ENCODE results near the gene RERE.

Gene RERE

GRCh38 chr1:8358897-8359616 is 458.4 kb downstream of the RERE start:
- no peak for TF ChIP-seq EZH2 (IDR thresholded peaks at IDR 0.05)
- no peak for TF ChIP-seq POLR2AphosphoS5 (IDR thresholded peaks at IDR 0.05; ENCODE audit: borderline replicate concordance, low read depth, low read length)
- no peak for TF ChIP-seq FOXP2 (optimal IDR thresholded peaks at IDR 0.05; ENCODE audit: control extremely low read depth, extremely low read length, insufficient read depth)
- Histone ChIP-seq H3K4me3 (no peak overlapping the region), H3K9ac (ENCODE audit: insufficient read length) (no peak overlapping the region), H3K36me3 (ENCODE audit: insufficient read depth, low read length) (peaks cover 68% of the 10 kb centered on the region), H3K27ac (no peak overlapping the region), H3K9me3 (ENCODE audit: low read depth, low read length) (no peaks in the 10 kb centered on the region)
- no peak for DNase-seq (ENCODE audit: low read depth, low spot score)

GRCh38 chr1:8358241-8358896 is 459.1 kb downstream of the RERE start:
- Histone ChIP-seq H3K4me3 (no peak overlapping the region), H3K27ac (no peak overlapping the region), H3K36me3 (ENCODE audit: insufficient read depth, low read length) (peaks cover 75% of the 10 kb centered on the region), H3K9me3 (ENCODE audit: low read depth, low read length) (no peaks in the 10 kb centered on the region), H3K9ac (ENCODE audit: insufficient read length) (no peak overlapping the region)
- no peak for TF ChIP-seq FOXP2 (optimal IDR thresholded peaks at IDR 0.05; ENCODE audit: control extremely low read depth, extremely low read length, insufficient read depth)
- TF ChIP-seq EZH2 (IDR thresholded peaks at IDR 0.05), result no peak
- no peak for TF ChIP-seq POLR2AphosphoS5 (IDR thresholded peaks at IDR 0.05; ENCODE audit: borderline replicate concordance, low read depth, low read length)
- no peak for DNase-seq (ENCODE audit: low read depth, low spot score)

GRCh38 chr1:8357329-8358101 is 459.9 kb downstream of the RERE start:
- DNase-seq (ENCODE audit: low read depth, low spot score), result no peak
- no peak for TF ChIP-seq FOXP2 (optimal IDR thresholded peaks at IDR 0.05; ENCODE audit: control extremely low read depth, extremely low read length, insufficient read depth)
- no peak for TF ChIP-seq POLR2AphosphoS5 (IDR thresholded peaks at IDR 0.05; ENCODE audit: borderline replicate concordance, low read depth, low read length)
- TF ChIP-seq EZH2 (IDR thresholded peaks at IDR 0.05), result no peak
- H3K27ac ChIP-seq, result no peak overlapping the region
- no peaks in the 10 kb centered on the region for H3K9me3 ChIP-seq (ENCODE audit: low read depth, low read length)
- no peak overlapping the region for H3K4me3 ChIP-seq
- no peak overlapping the region for H3K9ac ChIP-seq (ENCODE audit: insufficient read length)
- peaks cover 70% of the 10 kb centered on the region for H3K36me3 ChIP-seq (ENCODE audit: insufficient read depth, low read length)

- Histone ChIP-seq H3K4me3 (no peak overlapping the region), H3K9me3 (ENCODE audit: low read depth, low read length) (no peaks in the 10 kb centered on the region), H3K9ac (ENCODE audit: insufficient read length) (no peak overlapping the region), H3K36me3 (ENCODE audit: insufficient read depth, low read length) (peaks cover 60% of the 10 kb centered on the region), H3K27ac (no peak overlapping the region)
- no peak for DNase-seq (ENCODE audit: low read depth, low spot score)
- TF ChIP-seq EZH2 (IDR thresholded peaks at IDR 0.05) (no peak), POLR2AphosphoS5 (IDR thresholded peaks at IDR 0.05; ENCODE audit: borderline replicate concordance, low read depth, low read length) (no peak), FOXP2 (optimal IDR thresholded peaks at IDR 0.05; ENCODE audit: control extremely low read depth, extremely low read length, insufficient read depth) (no peak)
Observed at GRCh38 chr1:8356256-8357209, 460.9 kb downstream of the RERE start.

- no peak for DNase-seq (ENCODE audit: low read depth, low spot score)
- peaks cover 53% of the 10 kb centered on the region for H3K36me3 ChIP-seq (ENCODE audit: insufficient read depth, low read length)
- H3K9ac ChIP-seq (ENCODE audit: insufficient read length), result no peak overlapping the region
- TF ChIP-seq POLR2AphosphoS5 (IDR thresholded peaks at IDR 0.05; ENCODE audit: borderline replicate concordance, low read depth, low read length) (no peak), FOXP2 (optimal IDR thresholded peaks at IDR 0.05; ENCODE audit: control extremely low read depth, extremely low read length, insufficient read depth) (no peak), EZH2 (IDR thresholded peaks at IDR 0.05) (no peak)
- H3K4me3 ChIP-seq, result no peak overlapping the region
- no peak overlapping the region for H3K27ac ChIP-seq
- H3K9me3 ChIP-seq (ENCODE audit: low read depth, low read length), result no peaks in the 10 kb centered on the region
Observed at GRCh38 chr1:8355439-8356255, 461.8 kb downstream of the RERE start.

- TF ChIP-seq EZH2 (IDR thresholded peaks at IDR 0.05) (no peak), POLR2AphosphoS5 (IDR thresholded peaks at IDR 0.05; ENCODE audit: borderline replicate concordance, low read depth, low read length) (no peak), FOXP2 (optimal IDR thresholded peaks at IDR 0.05; ENCODE audit: control extremely low read depth, extremely low read length, insufficient read depth) (no peak)
- no peak overlapping the region for H3K9ac ChIP-seq (ENCODE audit: insufficient read length)
- H3K27ac ChIP-seq, result 0 out of 2 replicates have a peak overlapping the region, but pooled peaks have one; percentile 25
- H3K36me3 ChIP-seq (ENCODE audit: insufficient read depth, low read length), result peaks cover 44% of the 10 kb centered on the region
- no peak overlapping the region for H3K4me3 ChIP-seq
- DNase-seq (ENCODE audit: low read depth, low spot score), result no peak
- no peaks in the 10 kb centered on the region for H3K9me3 ChIP-seq (ENCODE audit: low read depth, low read length)
Observed at GRCh38 chr1:8354038-8354437, 463.4 kb downstream of the RERE start.

Data from SK-N-MC (cell line).